WERI-Rb-1 (cell line): ENCODE data around the gene AOPEP.
"Not testable (repeated sequence)": the region's sequence is repeated elsewhere in the genome, so short reads cannot be mapped to it uniquely, and the experiment has no call there.

ENCODE experiments used
- DNase-seq: peaks from one replicate; pipeline ENCODE4 v3.0.0-alpha.2; 2020
- H3K27ac ChIP-seq: fragments of 250-450 bp; sonication (Bioruptor Pico); 2 replicates; pipeline ENCODE4 v1.5.1; 2020; ENCODE audit warnings: mild to moderate bottlenecking, moderate library complexity
- H3K27me3 ChIP-seq: fragments of 250-450 bp; sonication (Bioruptor Pico); 2 replicates; pipeline ENCODE4 v1.5.1; 2021; ENCODE audit warnings: mild to moderate bottlenecking, low read depth, moderate library complexity; ENCODE audit not compliant: insufficient read depth, severe bottlenecking
- H3K36me3 ChIP-seq: fragments of 250-450 bp; sonication (Bioruptor Pico); 2 replicates; pipeline ENCODE4 v1.5.1; 2020; ENCODE audit warnings: mild to moderate bottlenecking, moderate library complexity
- H3K4me3 ChIP-seq: 2 replicates; pipeline ENCODE4 v1.5.1; 2011; ENCODE audit warnings: low read depth, mild to moderate bottlenecking, control low read depth, low read length
- H3K9me3 ChIP-seq: fragments of 250-450 bp; sonication (Bioruptor Pico); 2 replicates; pipeline ENCODE4 v1.5.1; 2021; ENCODE audit warnings: mild to moderate bottlenecking, moderate library complexity; ENCODE audit not compliant: severe bottlenecking
- TF ChIP-seq, protein P1 (sequence below): IDR thresholded peaks from 2 replicates; pipeline ENCODE4 v1.5.1; 2011; ENCODE audit warnings: low read depth, mild to moderate bottlenecking, control low read depth, inconsistent platforms, low read length

Gene AOPEP

DNA sequence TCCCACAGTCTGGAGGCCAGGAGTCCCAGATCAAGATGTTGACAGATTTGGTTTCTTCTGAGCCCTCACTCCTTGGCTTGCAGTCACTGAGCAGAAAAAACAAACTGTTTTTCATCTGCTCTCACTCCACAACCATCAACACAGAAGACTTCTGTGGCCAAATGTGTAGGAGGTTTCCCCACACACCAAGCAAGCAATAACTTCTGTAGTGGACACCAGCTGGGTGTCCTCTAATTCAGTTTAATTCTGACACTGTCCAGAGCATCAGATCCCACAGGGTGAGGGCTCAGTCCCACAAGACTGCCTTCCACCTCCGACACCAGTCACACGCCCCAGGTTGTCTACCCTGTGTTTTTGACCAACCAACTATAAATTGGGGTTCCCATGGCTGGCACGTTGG lies 209.9 kb downstream of the AOPEP start:
- Histone ChIP-seq H3K27me3 (no peaks in the 10 kb centered on the region), H3K27ac (no peak overlapping the region), H3K36me3 (no peaks in the 10 kb centered on the region)

DNA sequence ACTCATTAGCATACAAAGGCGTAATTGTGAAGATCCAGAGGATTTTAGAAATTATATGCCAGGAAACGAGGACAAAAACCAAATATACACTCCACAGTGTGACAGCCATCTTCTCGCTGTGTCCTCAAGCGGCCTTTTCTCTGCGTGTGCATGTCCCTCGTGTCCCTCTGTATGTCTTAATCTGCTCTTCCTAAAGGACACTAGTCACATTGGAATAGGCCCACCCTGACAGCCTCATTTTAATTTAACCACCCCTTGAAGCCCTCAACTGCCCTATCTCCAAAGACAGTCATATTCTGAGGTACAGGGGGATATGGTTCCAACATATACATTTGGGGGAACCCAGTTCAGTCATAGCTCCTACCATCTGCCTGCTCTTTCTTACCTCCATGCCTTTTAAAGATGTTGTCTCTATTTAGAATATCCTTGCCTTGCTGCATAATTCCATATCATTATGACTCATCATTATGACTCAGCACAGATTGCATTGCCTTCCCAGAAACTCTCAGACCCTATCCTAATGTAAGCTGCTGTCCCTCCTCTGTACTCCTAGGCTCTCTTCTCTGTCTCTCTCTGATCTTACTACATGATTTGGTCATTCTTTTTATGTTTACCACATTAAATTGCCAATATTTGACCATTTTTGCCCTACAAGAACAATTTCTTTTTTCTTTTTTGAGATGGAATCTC lies 210.9 kb downstream of the AOPEP start:
- H3K4me3 ChIP-seq, result no peak overlapping the region
- TF ChIP-seq, protein P1, sequence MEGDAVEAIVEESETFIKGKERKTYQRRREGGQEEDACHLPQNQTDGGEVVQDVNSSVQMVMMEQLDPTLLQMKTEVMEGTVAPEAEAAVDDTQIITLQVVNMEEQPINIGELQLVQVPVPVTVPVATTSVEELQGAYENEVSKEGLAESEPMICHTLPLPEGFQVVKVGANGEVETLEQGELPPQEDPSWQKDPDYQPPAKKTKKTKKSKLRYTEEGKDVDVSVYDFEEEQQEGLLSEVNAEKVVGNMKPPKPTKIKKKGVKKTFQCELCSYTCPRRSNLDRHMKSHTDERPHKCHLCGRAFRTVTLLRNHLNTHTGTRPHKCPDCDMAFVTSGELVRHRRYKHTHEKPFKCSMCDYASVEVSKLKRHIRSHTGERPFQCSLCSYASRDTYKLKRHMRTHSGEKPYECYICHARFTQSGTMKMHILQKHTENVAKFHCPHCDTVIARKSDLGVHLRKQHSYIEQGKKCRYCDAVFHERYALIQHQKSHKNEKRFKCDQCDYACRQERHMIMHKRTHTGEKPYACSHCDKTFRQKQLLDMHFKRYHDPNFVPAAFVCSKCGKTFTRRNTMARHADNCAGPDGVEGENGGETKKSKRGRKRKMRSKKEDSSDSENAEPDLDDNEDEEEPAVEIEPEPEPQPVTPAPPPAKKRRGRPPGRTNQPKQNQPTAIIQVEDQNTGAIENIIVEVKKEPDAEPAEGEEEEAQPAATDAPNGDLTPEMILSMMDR, result no peak
- no peak for DNase-seq
- H3K9me3 ChIP-seq, result no peaks in the 10 kb centered on the region
- no peak overlapping the region for H3K27ac ChIP-seq
- no peaks in the 10 kb centered on the region for H3K36me3 ChIP-seq
- H3K27me3 ChIP-seq, result no peaks in the 10 kb centered on the region

More for the DNA sequence above, 209.9 kb downstream of the AOPEP start:
- Histone ChIP-seq H3K4me3 (no peak overlapping the region), H3K9me3 (no peaks in the 10 kb centered on the region)
- DNase-seq, result no peak
- TF ChIP-seq, protein P1, result no peak

DNA sequence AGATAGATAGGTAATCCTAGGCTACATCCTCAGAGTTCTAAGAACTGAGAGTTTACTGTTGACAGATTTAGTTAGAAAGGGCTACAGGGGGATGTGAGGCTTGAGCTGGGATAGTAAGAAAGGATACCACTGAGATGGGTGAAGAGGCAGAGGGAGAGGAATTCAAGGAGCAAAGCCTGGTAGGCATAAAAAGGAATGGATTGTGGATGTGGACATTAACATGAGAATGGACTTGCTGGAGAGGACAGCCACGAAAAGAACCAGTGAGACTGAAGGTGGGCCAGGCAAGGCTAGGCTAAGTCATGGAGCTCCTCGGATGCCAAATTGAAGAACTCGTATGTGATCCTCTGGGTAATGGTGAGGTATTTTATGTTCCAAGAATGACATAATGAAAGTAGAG lies 211.9 kb downstream of the AOPEP start:
- DNase-seq, result no peak
- no peaks in the 10 kb centered on the region for H3K9me3 ChIP-seq
- H3K4me3 ChIP-seq, result no peak overlapping the region
- no peaks in the 10 kb centered on the region for H3K27me3 ChIP-seq
- TF ChIP-seq, protein P1, result no peak
- H3K36me3 ChIP-seq, result no peaks in the 10 kb centered on the region
- no peak overlapping the region for H3K27ac ChIP-seq

DNA sequence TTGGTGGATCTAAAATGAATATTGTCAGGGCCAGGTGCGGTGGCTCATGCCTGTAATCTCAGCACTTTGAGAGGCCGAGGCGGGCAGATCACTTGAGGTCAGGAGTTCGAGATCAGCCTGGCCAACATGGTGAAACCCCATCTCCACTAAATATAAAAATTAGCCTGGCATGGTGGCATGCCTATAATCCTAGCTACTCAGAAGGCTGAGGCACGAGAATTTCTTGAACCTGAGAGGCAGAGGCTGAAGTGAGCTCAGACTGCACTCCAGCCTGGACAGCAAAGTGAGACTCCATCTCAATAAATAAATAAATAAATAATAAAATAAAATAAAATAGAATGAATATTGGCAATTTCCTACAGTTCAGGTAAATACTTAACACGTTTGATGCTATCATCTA lies 213.8 kb downstream of the AOPEP start:
- DNase-seq, H3K27ac ChIP-seq, H3K9me3 ChIP-seq, H3K36me3 ChIP-seq, H3K27me3 ChIP-seq, H3K4me3 ChIP-seq: not testable (repeated sequence)

DNA sequence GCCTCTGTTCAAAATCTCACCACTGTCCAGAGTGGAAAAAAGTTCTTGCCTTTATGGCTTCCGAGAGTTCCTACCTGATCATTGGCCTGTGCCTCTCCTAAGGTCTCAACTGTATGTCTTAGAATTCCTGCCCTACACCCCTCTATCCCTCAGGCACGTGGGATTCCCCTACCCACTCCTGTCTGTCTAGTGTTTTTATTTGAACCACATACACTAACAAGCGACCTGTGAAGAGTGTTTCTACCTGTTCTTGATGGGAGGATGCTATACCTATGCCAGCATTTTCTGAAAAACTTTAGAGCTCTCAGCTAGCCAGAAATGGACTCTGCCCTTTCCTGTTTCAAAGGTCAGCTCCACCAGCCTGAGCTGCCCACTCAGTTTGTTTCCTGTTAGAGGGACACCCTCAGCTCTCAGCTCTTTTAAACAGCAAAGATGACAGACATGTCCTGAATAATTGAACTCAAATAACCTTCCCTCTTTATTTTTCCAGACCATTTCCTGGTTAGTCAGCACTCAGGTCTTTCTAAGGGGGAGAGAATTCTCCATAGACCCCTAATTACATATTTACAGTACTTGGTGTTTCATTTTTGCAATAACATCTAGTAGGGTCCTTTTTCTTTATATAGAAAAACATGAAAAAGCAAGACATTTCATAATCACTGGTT lies 214.8 kb downstream of the AOPEP start:
- Histone ChIP-seq H3K27me3 (no peaks in the 10 kb centered on the region), H3K4me3 (no peak overlapping the region), H3K9me3 (no peaks in the 10 kb centered on the region), H3K27ac (no peak overlapping the region), H3K36me3 (no peaks in the 10 kb centered on the region)
- TF ChIP-seq, protein P1, result no peak
- no peak for DNase-seq

DNA sequence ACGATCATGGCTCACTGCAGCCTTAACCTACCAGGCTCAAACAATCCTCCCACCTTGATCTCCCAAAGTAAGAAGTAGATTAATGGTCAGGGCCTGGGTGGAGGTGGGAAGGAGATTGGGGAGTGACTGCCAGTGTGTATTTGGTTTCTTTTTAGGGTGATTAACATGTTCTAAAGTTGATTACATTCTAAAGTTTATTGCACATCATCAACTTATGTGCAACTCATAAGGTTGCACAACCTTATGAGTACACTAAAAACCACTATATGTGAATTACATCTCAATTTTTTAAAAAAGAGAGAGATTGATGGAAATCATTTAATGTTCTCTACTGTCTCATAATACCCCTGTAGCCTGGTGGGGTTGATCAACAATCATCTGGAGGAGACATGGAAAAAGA lies 218.1 kb downstream of the AOPEP start:
- Histone ChIP-seq H3K27me3 (no peaks in the 10 kb centered on the region), H3K4me3 (no peak overlapping the region), H3K9me3 (no peaks in the 10 kb centered on the region), H3K27ac (no peak overlapping the region), H3K36me3 (no peaks in the 10 kb centered on the region)
- TF ChIP-seq, protein P1, result no peak
- no peak for DNase-seq
